Sigmoid colon (tissue), 4 donors: Measurements from ENCODE around the gene KCNJ6.

Experiments
- CTCF ChIP-seq, 4 experiments: fragments of 450-650 bp in 3 of 4; fragments of 200-600 bp in 1 of 4; IDR thresholded peaks; one replicate each; pipeline ENCODE4 v1.5.1; 2016 to 2019; ENCODE audit warnings: antibody characterized with exemption in 4 of 4, mild to moderate bottlenecking in 3 of 4, moderate library complexity in 2 of 4
- EP300 ChIP-seq, 4 donors: sonication (generic); formaldehyde crosslinking; IDR thresholded peaks; one replicate each; pipeline ENCODE4 v1.6.1; 2017; ENCODE audit warnings: antibody characterized with exemption in 4 of 4
- POLR2A ChIP-seq, 2 donors: fragments of 450-650 bp; IDR thresholded peaks; one replicate each; pipeline ENCODE4 v1.6.1; 2016; ENCODE audit warnings: antibody characterized with exemption in 2 of 2, mild to moderate bottlenecking in 2 of 2, moderate library complexity in 2 of 2

GRCh38 chr21:37601027-37601426 is 315.2 kb downstream of the KCNJ6 start:
- no peak for TF ChIP-seq EP300 (IDR thresholded peaks at IDR 0.05)
- no peak for TF ChIP-seq CTCF (IDR thresholded peaks at IDR 0.05)
- TF ChIP-seq POLR2A (IDR thresholded peaks at IDR 0.05): no peak
